SK-N-SH (cell line): ENCODE measurements around the gene AK5. TPM values are rescaled to one million over a fixed set of nuclear protein-coding genes. Genes with fewer than 3 reads are reported as not detected.

Experiments used
- CTCF ChIA-PET: fragments of 300-600, 350-600 bp; formaldehyde crosslinking; extraction: SDS; loops from one replicate; lab custom pipeline; 2021; lab: Yijun Ruan, JAX
- POLR2A ChIA-PET: fragments of 350-600 bp; sonication (Branson Sonifier 250); formaldehyde crosslinking; extraction: SDS; loops from one replicate; lab custom pipeline; 2020; ENCODE audit warnings: antibody characterized with exemption, inconsistent platforms; lab: Yijun Ruan, JAX
- DNase-seq: peaks from one replicate; pipeline ENCODE4 v3.0.0; 2012
- H2AFZ ChIP-seq: fragments of 200-600 bp; sonication (generic); 2 replicates; pipeline ENCODE4 v1.8.1; 2016; ENCODE audit warnings: antibody characterized with exemption, mild to moderate bottlenecking, low read depth
- H3F3A ChIP-seq: fragments of 200-600 bp; sonication (generic); replicated peaks from 2 replicates; pipeline ENCODE3; 2016; ENCODE audit warnings: antibody characterized with exemption, mild to moderate bottlenecking; ENCODE audit not compliant: insufficient read depth
- H3K27ac ChIP-seq, 2 experiments: fragments of 200-500 bp in 1 of 2; fragments of 200-600 bp in 1 of 2; sonication (Bioruptor generic) in 1 of 2; sonication (generic), shearing (Covaris generic) in 1 of 2; 2 replicates each; pipeline versions ENCODE4 v1.5.1 to v1.6.1; 2014 to 2016; ENCODE audit warnings: low read depth in 2 of 2, inconsistent platforms in 1 of 2, low read length in 1 of 2, mild to moderate bottlenecking in 1 of 2, mixed read lengths in 1 of 2
- H3K27me3 ChIP-seq: fragments of 200-600 bp; sonication (generic), shearing (Covaris generic); 2 replicates; pipeline ENCODE4 v1.6.1; 2016; ENCODE audit warnings: mixed run types; ENCODE audit not compliant: insufficient read depth
- H3K36me3 ChIP-seq, 2 experiments: fragments of 200-500 bp in 1 of 2; fragments of 200-600 bp in 1 of 2; sonication (Bioruptor generic) in 1 of 2; sonication (generic) in 1 of 2; replicated peaks in 1 of 2; 2 replicates each; pipeline versions ENCODE3 to v1.5.1; 2014 to 2016; ENCODE audit warnings: low read length in 1 of 2, mild to moderate bottlenecking in 1 of 2; ENCODE audit not compliant: insufficient read depth in 2 of 2, control insufficient read depth in 1 of 2
- H3K4me1 ChIP-seq, 2 experiments: fragments of 200-500 bp in 1 of 2; fragments of 200-600 bp in 1 of 2; sonication (Bioruptor generic) in 1 of 2; sonication (generic), shearing (Covaris generic) in 1 of 2; 2 replicates each; pipeline versions ENCODE4 v1.5.1 to v1.6.1; 2014 to 2016; ENCODE audit warnings: low read depth in 1 of 2, low read length in 1 of 2, mixed run types in 1 of 2; ENCODE audit not compliant: insufficient read depth in 2 of 2, control insufficient read depth in 1 of 2
- H3K4me2 ChIP-seq: fragments of 200-600 bp; sonication (generic), shearing (Covaris generic); 2 replicates; pipeline ENCODE4 v1.6.1; 2017; ENCODE audit warnings: mixed run types
- H3K4me3 ChIP-seq, 2 experiments: fragments of 200-500 bp in 1 of 2; fragments of 200-600 bp in 1 of 2; sonication (Bioruptor generic) in 1 of 2; sonication (generic), shearing (Covaris generic) in 1 of 2; 2 replicates each; pipeline versions ENCODE4 v1.5.1 to v1.8.1; 2014 to 2016; ENCODE audit warnings: low read depth in 2 of 2, inconsistent platforms in 1 of 2, low read length in 1 of 2, mild to moderate bottlenecking in 1 of 2, mixed read lengths in 1 of 2, moderate library complexity in 1 of 2
- H3K79me2 ChIP-seq: fragments of 200-600 bp; sonication (generic); 2 replicates; pipeline ENCODE4 v1.8.1; 2017; ENCODE audit warnings: mild to moderate bottlenecking; ENCODE audit not compliant: insufficient read depth
- H3K9ac ChIP-seq: fragments of 200-600 bp; sonication (generic); 2 replicates; pipeline ENCODE4 v1.6.1; 2017; ENCODE audit warnings: mixed run types
- H3K9me2 ChIP-seq: fragments of 200-600 bp; sonication (generic); 2 replicates; pipeline ENCODE4 v1.6.1; 2017; ENCODE audit warnings: mixed run types
- H3K9me3 ChIP-seq: fragments of 200-600 bp; sonication (generic); 2 replicates; pipeline ENCODE4 v1.6.1; 2017; ENCODE audit warnings: mixed run types, mild to moderate bottlenecking, moderate library complexity
- H4K20me1 ChIP-seq: fragments of 200-600 bp; sonication (generic); 2 replicates; pipeline ENCODE4 v1.6.1; 2017; ENCODE audit warnings: mild to moderate bottlenecking, mixed run types; ENCODE audit not compliant: insufficient read depth
- CHD2 ChIP-seq: fragments of 150-350 bp; IDR thresholded peaks from 2 replicates; pipeline ENCODE4 v1.6.1; 2018; ENCODE audit warnings: low read length; ENCODE audit not compliant: partially characterized antibody
- EZH2phosphoT487 ChIP-seq: fragments of 200-600 bp; sonication (generic); IDR thresholded peaks from 2 replicates; pipeline ENCODE4 v1.6.1; 2017; ENCODE audit warnings: low read depth, mixed run types, mild to moderate bottlenecking, antibody characterized with exemption, moderate library complexity, borderline replicate concordance
- GATA2 ChIP-seq: sonication (generic); formaldehyde crosslinking; IDR thresholded peaks from 2 replicates; pipeline ENCODE4 v1.5.0; 2020; ENCODE audit warnings: mild to moderate bottlenecking, missing genetic modification reagents
- MXI1 ChIP-seq: IDR thresholded peaks from 2 replicates; pipeline ENCODE4 v1.6.1; 2012; ENCODE audit warnings: mild to moderate bottlenecking, low read depth, low read length, improper control_type of control experiment
- POLR2AphosphoS5 ChIP-seq: IDR thresholded peaks from 2 replicates; pipeline ENCODE4 v1.6.1; 2012; ENCODE audit warnings: low read depth, low read length
- RAD21 ChIP-seq: IDR thresholded peaks from 2 replicates; pipeline ENCODE4 v1.6.1; 2012; ENCODE audit warnings: mild to moderate bottlenecking, low read length
- REST ChIP-seq: IDR thresholded peaks from 2 replicates; pipeline ENCODE4 v1.6.1; 2012; ENCODE audit warnings: mild to moderate bottlenecking, low read depth, low read length, moderate library complexity
- RFX5 ChIP-seq: IDR thresholded peaks from 2 replicates; pipeline ENCODE4 v1.6.1; 2012; ENCODE audit warnings: mild to moderate bottlenecking, improper control_type of control experiment, low read length
- USF2 ChIP-seq: fragments of 150-350 bp; IDR thresholded peaks from 2 replicates; pipeline ENCODE4 v1.6.1; 2017; ENCODE audit warnings: antibody characterized with exemption, low read length, low read depth, borderline replicate concordance
- WGBS: methylation state at CpG from one replicate; pipeline ENCODE4 v1.1.6; 2017; ENCODE audit warnings: low lambda C conversion rate; 5-methylcytosine and 5-hydroxymethylcytosine counted together
- polyA plus RNA-seq, 3 experiments: library from polyadenylated mRNA; depleted of rRNA; stranded (reverse); fragments of >200 nt; gene quantifications; 2 replicates each; pipeline ENCODE4 v1.2.3, GENCODE V29; 2012

The AK5 gene
- polyA plus RNA-seq, 1 of the 3 experiments (the other 2 are of a cell fraction): 22.9 TPM

- no peak for TF ChIP-seq USF2
- no peak for TF ChIP-seq RFX5
- TF ChIP-seq, all 33 proteins: peak for 0
These were observed 16.6 kb upstream of the AK5 start (continued) for GRCh38 chr1:77265180-77265579.

GRCh38 chr1:77267035-77267434 lies 14.8 kb upstream of the AK5 start:
- no peaks in the 10 kb centered on the region for H3K27me3 ChIP-seq
- no peak overlapping the region for H3K4me2 ChIP-seq
- DNase-seq: no peak
- WGBS: 65% methylated on average over 1 of the region's 1 CpG
- H3K9ac ChIP-seq: no peak overlapping the region
- no peak overlapping the region for H3K27ac ChIP-seq
- no peaks in the 10 kb centered on the region for H4K20me1 ChIP-seq
- no peak overlapping the region for H2AFZ ChIP-seq
- peaks cover 0 to 8% of the 10 kb centered on the region in 2 experiments; a peak in 3 of 4 replicates for H3K4me1 ChIP-seq
- peaks cover 9% of the 10 kb centered on the region for H3F3A ChIP-seq
- H3K36me3 ChIP-seq: no peaks in the 10 kb centered on the region
- TF ChIP-seq CHD2: no peak
- no peak for TF ChIP-seq EZH2phosphoT487
- no peak for TF ChIP-seq REST
- TF ChIP-seq RAD21: no peak
- no peak for TF ChIP-seq USF2
- TF ChIP-seq MXI1: no peak
- TF ChIP-seq GATA2 (CRISPR knock-in tag): no peak
- TF ChIP-seq POLR2AphosphoS5: no peak
- no peaks in the 10 kb centered on the region for H3K9me2 ChIP-seq
- H3K79me2 ChIP-seq: no peaks in the 10 kb centered on the region
- CTCF ChIA-PET: no interaction called here
- H3K9me3 ChIP-seq: no peaks in the 10 kb centered on the region
- POLR2A ChIA-PET: no interaction called here
- no peak overlapping the region for H3K4me3 ChIP-seq
